AG04449 (cell line): Measurements from ENCODE around the gene PRKCE.

Experiments
- CTCF ChIA-PET: fragments of 350-600 bp; formaldehyde crosslinking; extraction: SDS; loops from one replicate; lab custom pipeline; 2021; ENCODE audit warnings: antibody characterized with exemption; lab: Yijun Ruan, JAX
- POLR2A ChIA-PET: fragments of 400-600, 350-600 bp; formaldehyde crosslinking; extraction: SDS; loops from one replicate; lab custom pipeline; 2020; ENCODE audit warnings: antibody characterized with exemption, inconsistent platforms; lab: Yijun Ruan, JAX
- DNase-seq: peaks from one replicate; pipeline ENCODE4 v3.0.0-alpha.2; 2010; ENCODE audit warnings: low read depth, low spot score
- H3K4me3 ChIP-seq: 2 replicates; pipeline ENCODE4 v1.5.1; 2011; ENCODE audit warnings: low read depth, mild to moderate bottlenecking, control low read depth, low read length
- CTCF ChIP-seq: IDR thresholded peaks from one replicate; pipeline ENCODE4 v1.5.1; 2011; ENCODE audit warnings: mild to moderate bottlenecking, moderate library complexity, low read length, control low read depth, inconsistent platforms; ENCODE audit not compliant: insufficient read depth; ENCODE audit errors: missing control alignments

Gene PRKCE

GRCh38 chr2:45992741-45993475, 341.4 kb downstream of the PRKCE start:
- POLR2A ChIA-PET: interaction anchor here (0.9 to 2.3 kb wide), 5 partner anchors 9 to 342 kb away, joined by 3 to 9 read pairs (median 3); partner anchors contain the start of gene EPAS1
- no peak for TF ChIP-seq CTCF
- no peak for DNase-seq
- CTCF ChIA-PET: interaction anchor here (0.6 to 3.1 kb wide), 63 partner anchors 11 to 896 kb away, joined by 3 to 53 read pairs (median 4); no protein-coding TSS in a partner anchor
- H3K4me3 ChIP-seq: no peak overlapping the region

- TF ChIP-seq CTCF: peak; percentile 70
- ChIA-PET CTCF (interaction anchor here (0.7 to 3.1 kb wide), 51 partner anchors 11 to 656 kb away, joined by 3 to 53 read pairs (median 5); no protein-coding TSS in a partner anchor), POLR2A (interaction anchor here (0.6 to 2.3 kb wide), 2 partner anchors 238 to 304 kb away, joined by 3 to 9 read pairs; partner anchors contain the start of gene EPAS1)
- no peak overlapping the region for H3K4me3 ChIP-seq
- DNase-seq: no peak
Measured at GRCh38 chr2:45993476-45993991, 342.1 kb downstream of the PRKCE start.

- CTCF ChIA-PET: interaction anchor here (0.7 to 3.1 kb wide), 44 partner anchors 10 to 655 kb away, joined by 3 to 53 read pairs (median 5); no protein-coding TSS in a partner anchor
- TF ChIP-seq CTCF: no peak
- POLR2A ChIA-PET: interaction anchor here (0.6 to 2.3 kb wide), 2 partner anchors 239 to 303 kb away, joined by 3 to 9 read pairs; partner anchors contain the start of gene EPAS1
- H3K4me3 ChIP-seq: no peak overlapping the region
- no peak for DNase-seq
Measured at GRCh38 chr2:45994060-45994459, 342.6 kb downstream of the PRKCE start.

GRCh38 chr2:46000660-46001059, 349.2 kb downstream of the PRKCE start:
- no peak for TF ChIP-seq CTCF

GRCh38 chr2:46001290-46001689, 349.8 kb downstream of the PRKCE start:
- no peak for TF ChIP-seq CTCF
- DNase-seq: no peak
- H3K4me3 ChIP-seq: no peak overlapping the region
- ChIA-PET POLR2A (interaction anchor here (0.7 to 2.0 kb wide), 5 partner anchors 9 to 459 kb away, joined by 3 to 6 read pairs (median 3); partner anchors contain the start of gene EPAS1), CTCF (interaction anchor here (1.2 to 6.4 kb wide), 5 partner anchors 9 to 460 kb away, joined by 3 to 53 read pairs (median 7); no protein-coding TSS in a partner anchor)

More at GRCh38 chr2:46000660-46001059, 349.2 kb downstream of the PRKCE start:
- no peak overlapping the region for H3K4me3 ChIP-seq
- ChIA-PET POLR2A (interaction anchor here (0.7 kb wide), 1 partner anchor 296 kb away, joined by 3 read pairs; the partner anchor contains the start of gene EPAS1), CTCF (interaction anchor here (1.0 to 2.9 kb wide), 5 partner anchors 10 to 462 kb away, joined by 3 to 13 read pairs (median 3); no protein-coding TSS in a partner anchor)
- no peak for DNase-seq
